Stimulated activated CD8-positive, alpha-beta memory T cell treated with anti-CD3 and anti-CD28 coated beads, Interleukin-15, amount 100 ng/mL, for 48 hours (primary cell): ENCODE data around the gene TNC.
"Not testable (repeated sequence)": the region's sequence is repeated elsewhere in the genome, so short reads cannot be mapped to it uniquely, and the experiment has no call there.

ENCODE experiments used
- DNase-seq, 2 donors: peaks; one replicate each; pipeline ENCODE4 v3.0.0-alpha.2; 2020; ENCODE audit warnings: low read depth in 2 of 2

The TNC gene

DNA sequence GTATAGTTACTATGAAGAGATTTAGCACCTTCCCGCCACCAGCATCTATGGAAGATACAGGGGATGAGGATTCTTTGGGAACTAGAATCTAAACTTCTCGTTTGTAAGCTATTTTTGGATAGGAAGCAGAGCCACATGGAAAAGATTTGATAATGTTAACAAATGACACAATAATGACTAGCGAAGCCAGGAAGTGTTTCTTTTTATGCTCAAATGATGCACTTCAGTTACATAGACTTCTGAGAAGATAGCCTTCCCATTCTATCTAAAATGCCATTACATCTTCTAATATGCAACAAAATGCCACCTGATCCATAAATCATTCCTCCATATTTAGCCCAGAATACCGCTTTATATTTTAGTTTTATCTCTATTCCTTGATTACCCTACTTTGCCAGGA lies 17.0 kb upstream of the TNC start:
- no peak for DNase-seq

GRCh38 chr9:115133649-115134048 lies 15.7 kb upstream of the TNC start:
- no peak for DNase-seq

GRCh38 chr9:115132648-115133047 lies 14.7 kb upstream of the TNC start:
- DNase-seq = no peak

- DNase-seq = no peak
Observed at GRCh38 chr9:115130176-115130575, 12.2 kb upstream of the TNC start.

GRCh38 chr9:115128726-115129125 lies 10.8 kb upstream of the TNC start:
- DNase-seq = not testable (repeated sequence)

GRCh38 chr9:115127191-115127817 lies 9.3 kb upstream of the TNC start:
- DNase-seq = no peak

GRCh38 chr9:115126404-115126803 lies 8.4 kb upstream of the TNC start:
- no peak for DNase-seq

GRCh38 chr9:115122937-115123336 lies 5.0 kb upstream of the TNC start:
- no peak for DNase-seq

- no peak for DNase-seq
Observed at GRCh38 chr9:115121181-115121580, 3.2 kb upstream of the TNC start.

GRCh38 chr9:115118879-115119218 lies 892 bp upstream of the TNC start:
- no peak for DNase-seq

DNA sequence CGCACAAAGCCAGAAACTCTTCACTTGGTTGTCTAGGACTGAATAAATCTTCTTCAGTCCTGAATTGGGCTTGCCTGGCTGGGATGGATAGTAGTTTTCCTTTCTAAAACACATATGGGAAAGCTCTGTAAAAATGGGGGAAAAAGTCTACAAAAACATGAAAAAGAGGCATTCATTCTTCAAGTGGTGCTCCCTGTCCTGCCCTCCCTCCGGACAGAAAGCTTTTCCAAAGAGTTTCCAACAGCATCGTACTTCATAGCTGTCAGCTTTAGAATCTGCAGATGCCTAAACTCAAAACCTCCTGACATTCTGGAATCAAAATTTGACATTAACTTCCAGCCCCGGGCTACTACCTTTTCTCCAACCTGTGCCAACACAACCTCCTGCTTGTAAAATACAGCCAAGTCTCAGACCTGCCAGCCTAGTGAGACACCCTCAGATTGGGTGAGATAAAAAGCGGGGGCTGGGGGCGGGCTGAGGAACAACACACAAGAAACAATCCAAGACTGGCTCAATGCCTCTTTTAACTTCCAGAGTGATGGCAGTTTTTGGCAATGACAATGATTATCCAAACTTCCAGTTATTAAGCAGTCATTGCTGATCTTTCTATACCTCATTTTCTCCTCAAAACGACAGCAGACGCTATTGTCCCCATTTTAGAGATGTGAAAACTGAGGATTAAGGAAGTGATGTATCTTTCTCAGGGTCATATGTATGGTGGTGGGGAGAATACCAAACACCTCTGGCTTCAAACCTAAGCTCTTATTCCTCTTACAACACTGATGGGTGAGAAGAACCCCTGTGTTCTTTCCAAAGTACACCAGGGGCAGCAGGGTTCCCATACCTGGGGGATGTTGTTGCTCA lies 1.3 kb downstream of the TNC start:
- no peak for DNase-seq

- no peak for DNase-seq
Observed at GRCh38 chr9:115115924-115116323, 2.0 kb downstream of the TNC start.

DNA sequence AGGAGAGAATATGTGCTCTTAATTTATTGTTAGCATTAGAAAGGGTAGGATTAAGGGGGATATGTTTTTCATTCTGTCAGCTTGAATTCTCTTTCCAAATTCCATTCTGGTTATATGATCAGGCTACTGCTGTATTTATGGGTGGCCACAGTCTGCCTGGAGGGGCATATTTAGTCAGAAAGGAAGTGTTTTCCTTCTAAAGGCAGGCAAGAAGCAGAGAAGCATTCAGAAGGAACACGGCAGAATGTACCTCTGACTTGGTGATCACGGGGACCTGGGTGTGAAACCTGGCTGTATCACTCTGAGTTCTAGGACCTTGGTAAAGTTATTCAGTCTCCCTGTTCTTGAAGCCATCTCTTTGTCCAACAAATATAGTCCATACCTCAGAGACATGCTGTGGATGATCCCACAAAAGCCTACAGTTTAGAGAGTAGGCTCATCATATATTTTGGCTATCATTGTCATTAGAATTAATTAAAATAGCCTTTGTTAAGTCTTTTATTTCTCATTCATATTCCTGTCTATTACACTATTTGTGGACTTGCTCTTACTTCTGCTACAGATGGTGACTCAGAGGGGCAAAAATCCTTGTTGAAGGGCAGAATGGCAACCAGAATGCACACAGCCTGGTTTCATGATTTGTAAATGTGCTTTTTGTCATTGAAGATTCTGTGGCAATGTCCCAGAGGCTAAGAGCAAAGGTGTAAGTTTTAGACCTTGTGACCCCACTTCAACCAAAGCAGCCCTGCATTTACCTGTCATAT lies 2.7 kb downstream of the TNC start:
- no peak for DNase-seq

DNA sequence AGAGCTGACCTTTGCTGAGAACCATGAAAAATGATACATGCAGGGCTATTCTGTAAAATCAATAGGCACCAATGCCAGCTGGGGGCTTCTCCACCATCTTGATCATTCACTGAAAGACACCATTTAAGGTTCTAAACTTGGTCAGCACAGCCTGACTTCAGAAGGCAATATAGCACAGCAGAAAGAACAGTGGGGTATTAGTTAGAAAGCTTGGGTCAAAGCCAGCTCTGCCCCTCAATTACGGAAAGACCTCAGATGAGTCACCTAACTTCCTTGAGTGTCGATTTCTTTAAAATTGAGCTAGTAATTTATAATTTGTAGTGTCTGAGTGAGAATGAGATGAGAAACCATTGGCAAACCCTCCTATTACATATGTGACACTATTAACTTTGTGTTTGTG lies 3.4 kb downstream of the TNC start:
- no peak for DNase-seq

DNA sequence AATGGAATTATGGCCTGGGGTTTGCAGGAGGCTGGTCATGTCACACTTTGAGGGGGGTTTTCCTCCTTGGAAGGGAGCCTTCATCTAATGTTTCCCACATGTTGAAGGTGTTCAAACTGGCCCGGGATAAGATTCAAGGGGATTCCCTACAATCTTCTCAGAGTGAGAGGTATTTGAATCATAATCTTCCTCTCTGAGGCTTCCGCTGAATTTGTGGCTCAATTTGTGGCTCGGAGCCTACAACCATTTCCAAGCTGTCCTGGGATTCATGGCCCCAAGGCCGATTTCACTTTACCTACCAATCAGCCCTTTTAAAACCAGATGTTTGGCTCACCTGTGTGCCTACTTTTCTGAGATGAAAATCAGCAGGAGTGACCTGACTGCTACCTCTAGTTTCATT lies 3.9 kb downstream of the TNC start:
- no peak for DNase-seq

DNA sequence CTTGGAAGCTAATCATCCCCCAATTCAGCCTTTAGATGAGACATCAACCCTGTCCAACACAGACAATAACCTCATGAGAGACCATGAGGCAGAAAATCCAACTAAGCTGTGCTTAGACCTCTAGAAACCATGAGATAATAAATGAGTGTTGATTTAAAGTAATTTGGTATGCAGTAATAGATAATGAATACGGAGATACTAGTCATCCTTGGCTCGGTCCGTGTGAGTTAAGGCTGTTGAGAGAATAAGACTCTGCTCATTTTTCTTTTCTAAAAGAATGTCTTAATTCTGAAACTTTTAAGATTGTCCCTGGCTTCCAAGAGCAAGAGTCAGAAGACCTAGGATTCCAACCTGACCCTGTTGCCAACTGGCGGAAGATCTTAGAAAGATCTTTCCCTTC lies 6.1 kb downstream of the TNC start:
- DNase-seq = no peak

- DNase-seq = no peak
Observed at GRCh38 chr9:115109486-115109885, 8.5 kb downstream of the TNC start.

DNA sequence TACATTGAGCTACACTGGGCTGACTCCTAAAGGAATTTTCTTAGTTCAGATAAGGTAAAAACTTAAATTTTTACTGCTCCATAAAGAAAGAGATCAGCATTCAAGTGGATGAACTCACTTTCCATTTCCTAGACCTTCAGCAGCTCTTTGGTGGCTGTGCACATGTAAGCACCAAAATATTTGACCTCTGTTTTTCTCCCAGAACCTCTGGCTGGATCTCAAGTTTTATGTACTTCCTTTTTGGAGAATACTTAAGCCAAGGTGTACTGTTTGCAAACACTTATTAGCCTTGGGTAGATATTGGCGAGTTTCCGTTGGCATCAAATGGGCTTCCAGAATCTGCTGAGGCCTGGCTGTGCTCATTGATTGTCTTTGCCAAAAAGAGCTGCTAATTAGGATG lies 10.3 kb downstream of the TNC start:
- no peak for DNase-seq

GRCh38 chr9:115106642-115107041 lies 11.3 kb downstream of the TNC start:
- DNase-seq = no peak

DNA sequence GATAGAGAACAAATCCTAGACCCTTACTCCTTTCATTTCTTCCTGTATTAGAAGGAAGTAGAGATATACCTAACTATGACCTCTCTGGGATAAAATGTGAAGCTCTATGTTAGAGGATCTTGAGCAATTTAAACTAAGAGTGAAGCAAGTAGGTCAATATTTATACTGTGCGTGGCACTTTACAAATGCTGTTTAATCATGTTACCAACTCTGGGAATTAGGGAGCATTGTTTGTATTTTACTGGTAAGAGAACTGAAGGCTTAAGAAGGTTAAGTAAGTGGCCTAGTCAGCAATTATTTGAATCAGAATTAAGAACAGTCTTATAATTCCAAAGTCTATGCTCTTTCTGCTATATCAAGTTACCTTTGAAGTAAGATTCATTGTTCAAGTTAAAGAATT lies 12.0 kb downstream of the TNC start:
- no peak for DNase-seq

DNA sequence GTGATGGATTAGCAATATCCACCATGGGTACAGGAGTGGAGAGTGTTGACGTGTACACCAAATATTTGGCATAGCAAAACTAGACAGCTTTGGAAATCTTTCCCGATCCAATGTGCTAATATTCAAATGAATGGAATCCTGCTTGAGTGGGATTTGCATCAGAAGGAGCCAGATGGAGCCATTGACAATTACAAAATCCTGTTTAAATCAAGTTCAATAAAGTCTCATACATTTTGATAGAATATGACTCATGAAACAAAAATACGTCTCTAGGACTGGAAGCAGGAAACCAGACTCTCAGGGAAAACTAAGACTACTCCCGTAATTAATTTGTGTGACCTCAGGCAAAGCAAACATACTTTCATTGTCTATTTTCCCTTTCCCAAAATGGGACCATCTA lies 13.0 kb downstream of the TNC start:
- DNase-seq = no peak

- no peak for DNase-seq
Observed at GRCh38 chr9:115103746-115104477, 14.0 kb downstream of the TNC start.
